Activated CD4-positive, alpha-beta T cell treated with anti-CD3 and anti-CD28 coated beads, Interleukin-2, amount 10 ng/mL, durations not matched to agents 24 days and 14 days (primary cell): ENCODE measurements around the gene EFL1. TPM values are rescaled to one million over a fixed set of nuclear protein-coding genes. Genes with fewer than 3 reads are reported as not detected.

Experiments
- DNase-seq: peaks from one replicate; pipeline ENCODE4 v3.0.0; 2022
- H3K27ac Mint-ChIP-seq: one replicate; pipeline ENCODE4 v1.8.0; 2022; ENCODE audit warnings: mild to moderate bottlenecking, mixed read lengths
- H3K27me3 Mint-ChIP-seq: one replicate; pipeline ENCODE4 v1.8.0; 2022; ENCODE audit warnings: mixed read lengths
- H3K36me3 Mint-ChIP-seq: one replicate; pipeline ENCODE4 v1.8.0; 2022; ENCODE audit warnings: low read depth, mild to moderate bottlenecking, mixed read lengths
- H3K4me1 Mint-ChIP-seq: one replicate; pipeline ENCODE4 v1.8.0; 2021; ENCODE audit warnings: mixed read lengths
- H3K4me3 Mint-ChIP-seq: one replicate; pipeline ENCODE4 v1.8.0; 2022; ENCODE audit warnings: mild to moderate bottlenecking, moderate library complexity, mixed read lengths
- H3K9me3 Mint-ChIP-seq: one replicate; pipeline ENCODE4 v1.8.0; 2021; ENCODE audit warnings: mixed read lengths
- intact Hi-C: fragments of 100-400 bp; cut with micrococcal nuclease; formaldehyde crosslinking; loops from one replicate; pipeline ENCODE4 v1.15.1; 2023
- total RNA-seq: library from RNA; stranded (reverse); gene quantifications from 2 replicates; pipeline ENCODE4 v1.2.3, GENCODE V29; 2022

The EFL1 gene
- total RNA-seq, 1 donor from 2014 or later = 27.2 TPM

- H3K4me1 Mint-ChIP-seq = peaks cover 11% of the 10 kb centered on the region
- H3K27ac Mint-ChIP-seq = no peak overlapping the region
- intact Hi-C loops = no loop called here
- no peak for DNase-seq
- no peak overlapping the region for H3K4me3 Mint-ChIP-seq
- peaks cover 27% of the 10 kb centered on the region for H3K36me3 Mint-ChIP-seq
- H3K27me3 Mint-ChIP-seq = no peaks in the 10 kb centered on the region
- no peaks in the 10 kb centered on the region for H3K9me3 Mint-ChIP-seq
Measured at GRCh38 chr15:82129149-82129692, 133.3 kb downstream of the EFL1 start.

GRCh38 chr15:82128401-82129148, 134.0 kb downstream of the EFL1 start:
- Mint-ChIP-seq H3K9me3 (no peaks in the 10 kb centered on the region), H3K36me3 (peaks cover 27% of the 10 kb centered on the region), H3K4me3 (no peak overlapping the region), H3K27ac (no peak overlapping the region), H3K27me3 (no peaks in the 10 kb centered on the region), H3K4me1 (peaks cover 11% of the 10 kb centered on the region)
- DNase-seq = no peak
- intact Hi-C loops = no loop called here

- H3K27me3 Mint-ChIP-seq = no peaks in the 10 kb centered on the region
- H3K4me3 Mint-ChIP-seq = no peak overlapping the region
- no peak overlapping the region for H3K27ac Mint-ChIP-seq
- intact Hi-C loops = no loop called here
- no peak for DNase-seq
- H3K36me3 Mint-ChIP-seq = peaks cover 20% of the 10 kb centered on the region
- no peaks in the 10 kb centered on the region for H3K9me3 Mint-ChIP-seq
- H3K4me1 Mint-ChIP-seq = peaks cover 11% of the 10 kb centered on the region
Measured at GRCh38 chr15:82127581-82127980, 135.0 kb downstream of the EFL1 start.

- H3K36me3 Mint-ChIP-seq = peaks cover 16% of the 10 kb centered on the region
- H3K4me1 Mint-ChIP-seq = peaks cover 11% of the 10 kb centered on the region
- H3K9me3 Mint-ChIP-seq = no peaks in the 10 kb centered on the region
- H3K27me3 Mint-ChIP-seq = no peaks in the 10 kb centered on the region
- H3K4me3 Mint-ChIP-seq = no peak overlapping the region
- intact Hi-C loops = no loop called here
- no peak overlapping the region for H3K27ac Mint-ChIP-seq
- no peak for DNase-seq
Measured at GRCh38 chr15:82126346-82126745, 136.2 kb downstream of the EFL1 start.

GRCh38 chr15:82124331-82125263, 137.9 kb downstream of the EFL1 start:
- Mint-ChIP-seq H3K27ac (no peak overlapping the region), H3K9me3 (no peaks in the 10 kb centered on the region), H3K4me3 (no peak overlapping the region), H3K36me3 (peaks cover 7% of the 10 kb centered on the region), H3K4me1 (peaks cover 10% of the 10 kb centered on the region), H3K27me3 (no peaks in the 10 kb centered on the region)
- no peak for DNase-seq
- intact Hi-C loops = no loop called here

- intact Hi-C loops = no loop called here
- no peak overlapping the region for H3K4me3 Mint-ChIP-seq
- no peak for DNase-seq
- no peaks in the 10 kb centered on the region for H3K27me3 Mint-ChIP-seq
- peaks cover 5% of the 10 kb centered on the region for H3K36me3 Mint-ChIP-seq
- H3K27ac Mint-ChIP-seq = no peak overlapping the region
- no peaks in the 10 kb centered on the region for H3K9me3 Mint-ChIP-seq
- peaks cover 4% of the 10 kb centered on the region for H3K4me1 Mint-ChIP-seq
Measured at GRCh38 chr15:82122746-82123400, 139.7 kb downstream of the EFL1 start.

- Mint-ChIP-seq H3K27me3 (no peaks in the 10 kb centered on the region), H3K9me3 (no peaks in the 10 kb centered on the region), H3K27ac (no peak overlapping the region), H3K4me1 (no peaks in the 10 kb centered on the region), H3K4me3 (no peak overlapping the region), H3K36me3 (no peaks in the 10 kb centered on the region)
- intact Hi-C loops = no loop called here
- no peak for DNase-seq
Measured at GRCh38 chr15:82118040-82118439, 144.5 kb downstream of the EFL1 start.

GRCh38 chr15:82117296-82117695, 145.2 kb downstream of the EFL1 start:
- H3K27me3 Mint-ChIP-seq = no peaks in the 10 kb centered on the region
- H3K4me3 Mint-ChIP-seq = no peak overlapping the region
- no peaks in the 10 kb centered on the region for H3K36me3 Mint-ChIP-seq
- no peaks in the 10 kb centered on the region for H3K4me1 Mint-ChIP-seq
- no peaks in the 10 kb centered on the region for H3K9me3 Mint-ChIP-seq
- DNase-seq = no peak
- H3K27ac Mint-ChIP-seq = no peak overlapping the region
- intact Hi-C loops = no loop called here

- Mint-ChIP-seq H3K4me1 (no peaks in the 10 kb centered on the region), H3K27me3 (no peaks in the 10 kb centered on the region), H3K4me3 (no peak overlapping the region), H3K9me3 (no peaks in the 10 kb centered on the region), H3K27ac (no peak overlapping the region), H3K36me3 (no peaks in the 10 kb centered on the region)
- DNase-seq = no peak
- intact Hi-C loops = no loop called here
Measured at GRCh38 chr15:82114660-82115059, 147.9 kb downstream of the EFL1 start.

- H3K36me3 Mint-ChIP-seq = no peaks in the 10 kb centered on the region
- no peaks in the 10 kb centered on the region for H3K9me3 Mint-ChIP-seq
- intact Hi-C loops = no loop called here
- peaks cover 5% of the 10 kb centered on the region for H3K27me3 Mint-ChIP-seq
- H3K27ac Mint-ChIP-seq = no peak overlapping the region
- DNase-seq = no peak
- peaks cover 4% of the 10 kb centered on the region for H3K4me1 Mint-ChIP-seq
- no peak overlapping the region for H3K4me3 Mint-ChIP-seq
Measured at GRCh38 chr15:82113106-82113715, 149.3 kb downstream of the EFL1 start.

- intact Hi-C loops = no loop called here
- no peak for DNase-seq
- no peaks in the 10 kb centered on the region for H3K9me3 Mint-ChIP-seq
- no peak overlapping the region for H3K4me3 Mint-ChIP-seq
- H3K27ac Mint-ChIP-seq = no peak overlapping the region
- peaks cover 5% of the 10 kb centered on the region for H3K27me3 Mint-ChIP-seq
- H3K4me1 Mint-ChIP-seq = peaks cover 4% of the 10 kb centered on the region
- H3K36me3 Mint-ChIP-seq = no peaks in the 10 kb centered on the region
Measured at GRCh38 chr15:82111918-82112317, 150.6 kb downstream of the EFL1 start.

GRCh38 chr15:82110144-82110543, 152.4 kb downstream of the EFL1 start:
- Mint-ChIP-seq H3K9me3 (no peaks in the 10 kb centered on the region), H3K4me1 (peaks cover 4% of the 10 kb centered on the region), H3K4me3 (no peak overlapping the region), H3K36me3 (no peaks in the 10 kb centered on the region), H3K27ac (no peak overlapping the region), H3K27me3 (peaks cover 7% of the 10 kb centered on the region)
- intact Hi-C loops = no loop called here
- no peak for DNase-seq

GRCh38 chr15:82108489-82109078, 153.9 kb downstream of the EFL1 start:
- intact Hi-C loops = loop anchor here (1.0 kb wide), 1 partner anchor 90 kb away; no protein-coding TSS in a partner anchor
- no peaks in the 10 kb centered on the region for H3K36me3 Mint-ChIP-seq
- DNase-seq = peak; percentile 94
- H3K27me3 Mint-ChIP-seq = peaks cover 8% of the 10 kb centered on the region
- no peak overlapping the region for H3K4me3 Mint-ChIP-seq
- H3K9me3 Mint-ChIP-seq = no peaks in the 10 kb centered on the region
- H3K27ac Mint-ChIP-seq = peak overlapping the region; percentile 50
- peaks cover 4% of the 10 kb centered on the region for H3K4me1 Mint-ChIP-seq
